ENCODE data around the gene NFATC1.
A peak's percentile ranks its signal among the peaks of the same experiment; 100 is the strongest.

The NFATC1 gene

GRCh38 chr18:79523736-79524180 is 128.0 kb downstream of the NFATC1 start:
- peak; percentile 62 to 74 (median 68) for DNase-seq
- Histone ChIP-seq H3K9me3 (ENCODE audit: control insufficient read depth, low read length) (no peaks in the 10 kb centered on the region), H3K27me3 (replicated peaks; ENCODE audit: control insufficient read depth, insufficient read depth, low read length, poor library complexity, severe bottlenecking) (no peaks in the 10 kb centered on the region), H3K4me1 (ENCODE audit: control insufficient read depth, insufficient read depth, low read length, poor library complexity, severe bottlenecking) (peaks cover 44% of the 10 kb centered on the region), H3K4me3 (ENCODE audit: insufficient read depth, low read depth, low read length, poor library complexity, severe bottlenecking) (peak overlapping the region; percentile 48), H3K36me3 (ENCODE audit: control insufficient read depth, insufficient read depth, low read length) (peaks cover 17% of the 10 kb centered on the region), H3K27ac (ENCODE audit: insufficient read depth, low read length, poor library complexity, severe bottlenecking) (peak overlapping the region; percentile 85)

DNA sequence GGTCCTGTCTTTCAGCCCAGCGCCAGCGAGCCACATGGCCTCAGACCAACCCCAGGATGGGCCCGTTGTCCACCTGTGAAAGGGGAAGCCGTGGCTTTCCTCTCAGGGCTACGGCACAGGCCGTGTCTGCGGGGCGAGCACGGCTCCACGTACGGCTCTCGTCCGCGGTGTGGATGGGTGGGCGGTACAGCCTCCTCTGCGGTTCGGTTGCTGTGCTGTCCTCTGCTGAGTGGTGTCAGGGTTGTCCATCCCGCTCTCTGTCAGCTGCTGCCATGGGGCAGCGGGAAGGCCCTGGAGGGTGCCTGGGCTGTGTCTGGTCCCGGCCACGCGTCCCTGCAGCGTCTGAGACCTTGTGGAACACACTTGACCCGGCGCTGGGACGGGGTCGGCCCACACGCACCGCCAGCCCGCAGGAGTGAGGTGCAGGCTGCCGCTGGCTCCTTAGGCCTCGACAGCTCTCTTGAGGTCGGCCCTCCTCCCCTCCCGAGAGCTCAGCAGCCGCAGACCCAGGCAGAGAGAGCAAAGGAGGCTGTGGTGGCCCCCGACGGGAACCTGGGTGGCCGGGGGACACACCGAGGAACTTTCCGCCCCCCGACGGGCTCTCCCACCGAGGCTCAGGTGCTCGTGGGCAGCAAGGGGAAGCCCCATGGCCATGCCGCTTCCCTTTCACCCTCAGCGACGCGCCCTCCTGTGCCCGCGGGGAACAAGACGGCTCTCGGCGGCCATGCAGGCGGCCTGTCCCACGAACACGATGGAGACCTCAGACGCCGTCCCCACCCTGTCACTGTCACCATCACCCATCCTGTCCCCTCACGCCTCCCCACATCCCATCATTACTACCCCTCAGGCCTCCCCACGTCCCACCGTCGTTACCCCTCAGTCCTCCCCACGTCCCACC is 128.7 kb downstream of the NFATC1 start:
- H3K4me3 ChIP-seq (ENCODE audit: insufficient read depth, low read depth, low read length, poor library complexity, severe bottlenecking) = peak overlapping the region; percentile 48
- no peaks in the 10 kb centered on the region for H3K9me3 ChIP-seq (ENCODE audit: control insufficient read depth, low read length)
- DNase-seq = peak; percentile 24 to 46 (median 44)
- peaks cover 22% of the 10 kb centered on the region for H3K36me3 ChIP-seq (ENCODE audit: control insufficient read depth, insufficient read depth, low read length)
- H3K4me1 ChIP-seq (ENCODE audit: control insufficient read depth, insufficient read depth, low read length, poor library complexity, severe bottlenecking) = peaks cover 44% of the 10 kb centered on the region
- H3K27me3 ChIP-seq (replicated peaks; ENCODE audit: control insufficient read depth, insufficient read depth, low read length, poor library complexity, severe bottlenecking) = no peaks in the 10 kb centered on the region
- peak overlapping the region; percentile 85 for H3K27ac ChIP-seq (ENCODE audit: insufficient read depth, low read length, poor library complexity, severe bottlenecking)

GRCh38 chr18:79525556-79526467 is 130.1 kb downstream of the NFATC1 start:
- no peak for DNase-seq
- peaks cover 28% of the 10 kb centered on the region for H3K36me3 ChIP-seq (ENCODE audit: control insufficient read depth, insufficient read depth, low read length)
- peaks cover 33% of the 10 kb centered on the region for H3K4me1 ChIP-seq (ENCODE audit: control insufficient read depth, insufficient read depth, low read length, poor library complexity, severe bottlenecking)
- H3K27me3 ChIP-seq (replicated peaks; ENCODE audit: control insufficient read depth, insufficient read depth, low read length, poor library complexity, severe bottlenecking) = no peaks in the 10 kb centered on the region
- H3K9me3 ChIP-seq (ENCODE audit: control insufficient read depth, low read length) = no peaks in the 10 kb centered on the region
- H3K4me3 ChIP-seq (ENCODE audit: insufficient read depth, low read depth, low read length, poor library complexity, severe bottlenecking) = no peak overlapping the region
- no peak overlapping the region for H3K27ac ChIP-seq (ENCODE audit: insufficient read depth, low read length, poor library complexity, severe bottlenecking)

GRCh38 chr18:79526468-79527460 is 131.0 kb downstream of the NFATC1 start:
- Histone ChIP-seq H3K4me1 (ENCODE audit: control insufficient read depth, insufficient read depth, low read length, poor library complexity, severe bottlenecking) (peaks cover 24% of the 10 kb centered on the region), H3K36me3 (ENCODE audit: control insufficient read depth, insufficient read depth, low read length) (peaks cover 28% of the 10 kb centered on the region), H3K27ac (ENCODE audit: insufficient read depth, low read length, poor library complexity, severe bottlenecking) (no peak overlapping the region), H3K27me3 (replicated peaks; ENCODE audit: control insufficient read depth, insufficient read depth, low read length, poor library complexity, severe bottlenecking) (no peaks in the 10 kb centered on the region), H3K4me3 (ENCODE audit: insufficient read depth, low read depth, low read length, poor library complexity, severe bottlenecking) (no peak overlapping the region), H3K9me3 (ENCODE audit: control insufficient read depth, low read length) (no peaks in the 10 kb centered on the region)
- DNase-seq = no peak

- Histone ChIP-seq H3K36me3 (ENCODE audit: control insufficient read depth, insufficient read depth, low read length) (peaks cover 28% of the 10 kb centered on the region), H3K4me3 (ENCODE audit: insufficient read depth, low read depth, low read length, poor library complexity, severe bottlenecking) (no peak overlapping the region), H3K27me3 (replicated peaks; ENCODE audit: control insufficient read depth, insufficient read depth, low read length, poor library complexity, severe bottlenecking) (no peaks in the 10 kb centered on the region), H3K4me1 (ENCODE audit: control insufficient read depth, insufficient read depth, low read length, poor library complexity, severe bottlenecking) (peaks cover 15% of the 10 kb centered on the region), H3K9me3 (ENCODE audit: control insufficient read depth, low read length) (no peaks in the 10 kb centered on the region), H3K27ac (ENCODE audit: insufficient read depth, low read length, poor library complexity, severe bottlenecking) (no peak overlapping the region)
- no peak for DNase-seq
These were observed 132.1 kb downstream of the NFATC1 start for GRCh38 chr18:79527656-79528315.

GRCh38 chr18:79528316-79528695 is 132.6 kb downstream of the NFATC1 start:
- no peak for DNase-seq
- Histone ChIP-seq H3K4me3 (ENCODE audit: insufficient read depth, low read depth, low read length, poor library complexity, severe bottlenecking) (no peak overlapping the region), H3K27ac (ENCODE audit: insufficient read depth, low read length, poor library complexity, severe bottlenecking) (no peak overlapping the region), H3K9me3 (ENCODE audit: control insufficient read depth, low read length) (no peaks in the 10 kb centered on the region), H3K27me3 (replicated peaks; ENCODE audit: control insufficient read depth, insufficient read depth, low read length, poor library complexity, severe bottlenecking) (no peaks in the 10 kb centered on the region), H3K36me3 (ENCODE audit: control insufficient read depth, insufficient read depth, low read length) (peaks cover 28% of the 10 kb centered on the region), H3K4me1 (ENCODE audit: control insufficient read depth, insufficient read depth, low read length, poor library complexity, severe bottlenecking) (peaks cover 11% of the 10 kb centered on the region)

DNA sequence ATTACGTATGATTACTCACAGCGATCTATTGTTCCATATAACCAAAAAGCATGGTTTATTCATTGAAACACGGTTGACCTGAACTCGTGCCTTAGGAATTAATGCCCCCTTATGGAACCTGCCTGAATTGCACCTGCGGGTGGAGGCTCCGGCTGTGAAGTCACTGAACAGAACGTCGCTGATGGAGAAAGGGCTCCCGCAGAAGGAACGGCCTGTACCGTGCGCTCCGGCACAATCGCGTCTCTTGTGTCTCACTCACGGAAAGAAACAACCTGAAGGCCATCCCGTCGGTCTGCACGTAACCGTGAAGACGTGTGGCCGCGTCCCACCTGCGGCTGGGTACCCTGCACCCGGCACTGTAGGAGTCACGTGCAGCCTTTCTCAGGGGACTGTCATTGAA is 133.1 kb downstream of the NFATC1 start:
- peaks cover 28% of the 10 kb centered on the region for H3K36me3 ChIP-seq (ENCODE audit: control insufficient read depth, insufficient read depth, low read length)
- peaks cover 11% of the 10 kb centered on the region for H3K4me1 ChIP-seq (ENCODE audit: control insufficient read depth, insufficient read depth, low read length, poor library complexity, severe bottlenecking)
- no peak overlapping the region for H3K4me3 ChIP-seq (ENCODE audit: insufficient read depth, low read depth, low read length, poor library complexity, severe bottlenecking)
- H3K9me3 ChIP-seq (ENCODE audit: control insufficient read depth, low read length) = no peaks in the 10 kb centered on the region
- H3K27ac ChIP-seq (ENCODE audit: insufficient read depth, low read length, poor library complexity, severe bottlenecking) = no peak overlapping the region
- H3K27me3 ChIP-seq (replicated peaks; ENCODE audit: control insufficient read depth, insufficient read depth, low read length, poor library complexity, severe bottlenecking) = no peaks in the 10 kb centered on the region
- peak; percentile 44 to 57 (median 53) for DNase-seq

DNA sequence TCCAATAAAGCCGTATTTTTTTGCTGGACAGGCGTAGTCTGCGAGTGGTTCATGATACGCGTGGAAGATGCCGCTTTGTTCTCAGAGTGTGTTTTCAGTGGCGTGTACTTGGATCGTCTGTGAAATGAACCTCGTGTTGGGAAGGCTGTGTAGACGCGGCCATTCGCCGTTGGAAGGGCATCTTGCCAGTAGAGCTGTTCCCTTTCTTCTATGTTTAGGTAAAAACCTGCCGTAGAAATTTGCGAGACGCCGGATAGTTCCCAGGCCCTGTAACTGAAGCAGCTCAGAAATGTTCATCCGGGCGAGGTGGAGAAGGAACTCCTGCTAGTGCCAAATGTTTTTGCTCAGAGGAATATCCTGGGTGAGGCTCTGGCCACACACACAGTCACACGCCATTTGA is 133.6 kb downstream of the NFATC1 start:
- Histone ChIP-seq H3K27me3 (replicated peaks; ENCODE audit: control insufficient read depth, insufficient read depth, low read length, poor library complexity, severe bottlenecking) (no peaks in the 10 kb centered on the region), H3K36me3 (ENCODE audit: control insufficient read depth, insufficient read depth, low read length) (peaks cover 28% of the 10 kb centered on the region), H3K4me1 (ENCODE audit: control insufficient read depth, insufficient read depth, low read length, poor library complexity, severe bottlenecking) (peaks cover 6% of the 10 kb centered on the region), H3K9me3 (ENCODE audit: control insufficient read depth, low read length) (no peaks in the 10 kb centered on the region), H3K4me3 (ENCODE audit: insufficient read depth, low read depth, low read length, poor library complexity, severe bottlenecking) (no peak overlapping the region), H3K27ac (ENCODE audit: insufficient read depth, low read length, poor library complexity, severe bottlenecking) (no peak overlapping the region)
- DNase-seq = no peak

DNA sequence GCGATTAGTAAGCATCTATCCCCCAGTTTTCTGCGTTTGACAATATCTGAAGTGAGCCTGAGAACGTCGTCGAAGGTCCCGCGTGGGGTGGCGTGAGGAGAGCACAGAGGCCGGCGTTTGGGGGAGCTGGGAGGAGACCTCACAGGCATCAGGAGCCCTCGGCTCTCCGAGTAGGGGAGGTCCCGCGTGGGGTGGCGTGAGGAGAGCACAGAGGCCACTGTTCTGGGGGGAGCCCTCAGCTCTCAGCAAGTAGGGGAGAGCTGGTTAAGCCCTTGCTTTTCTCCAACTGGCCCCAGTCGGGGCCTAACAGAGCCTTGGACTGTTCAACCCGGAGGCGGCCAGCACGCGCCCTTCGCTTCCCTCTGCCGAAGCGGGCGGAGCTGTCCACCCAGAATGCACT is 134.3 kb downstream of the NFATC1 start:
- no peaks in the 10 kb centered on the region for H3K27me3 ChIP-seq (replicated peaks; ENCODE audit: control insufficient read depth, insufficient read depth, low read length, poor library complexity, severe bottlenecking)
- no peak overlapping the region for H3K27ac ChIP-seq (ENCODE audit: insufficient read depth, low read length, poor library complexity, severe bottlenecking)
- DNase-seq = no peak

More for the DNA sequence above, 134.3 kb downstream of the NFATC1 start:
- Histone ChIP-seq H3K4me3 (ENCODE audit: insufficient read depth, low read depth, low read length, poor library complexity, severe bottlenecking) (no peak overlapping the region), H3K9me3 (ENCODE audit: control insufficient read depth, low read length) (no peaks in the 10 kb centered on the region), H3K36me3 (ENCODE audit: control insufficient read depth, insufficient read depth, low read length) (peaks cover 28% of the 10 kb centered on the region), H3K4me1 (ENCODE audit: control insufficient read depth, insufficient read depth, low read length, poor library complexity, severe bottlenecking) (no peaks in the 10 kb centered on the region)
